ENCODE results near the gene SPNS3.

SPNS3 gene

GRCh38 chr17:4492721-4493561 lies 59.2 kb downstream of the SPNS3 start:
- in situ Hi-C loops (cut with HindIII; ENCODE audit: low sequenced_read_pairs): no loop called here
- no peak for DNase-seq (ENCODE audit: low read depth, low spot score)

GRCh38 chr17:4497101-4497824 lies 63.5 kb downstream of the SPNS3 start:
- TF ChIP-seq CTCF (IDR thresholded peaks at IDR 0.05; ENCODE audit: low read depth, low read length): no peak
- in situ Hi-C loops (cut with HindIII; ENCODE audit: low sequenced_read_pairs): no loop called here
- H3K4me3 ChIP-seq (ENCODE audit: low read depth, low read length): no peak overlapping the region
- peak; percentile 19 for DNase-seq (ENCODE audit: low read depth, low spot score)

More at GRCh38 chr17:4492721-4493561, 59.2 kb downstream of the SPNS3 start:
- TF ChIP-seq CTCF (IDR thresholded peaks at IDR 0.05; ENCODE audit: low read depth, low read length): no peak
- no peak overlapping the region for H3K4me3 ChIP-seq (ENCODE audit: low read depth, low read length)

GRCh38 chr17:4498461-4499397 lies 65.0 kb downstream of the SPNS3 start, which contains the start of gene SPNS2:
TSS of gene SPNS2 (plus strand) at chr17:4498881. CDS start at chr17:4499048, 167 bp downstream.
- DNase-seq (ENCODE audit: low read depth, low spot score): no peak
- TF ChIP-seq CTCF (IDR thresholded peaks at IDR 0.05; ENCODE audit: low read depth, low read length): no peak
- no peak within 1 kb of the TSS for H3K4me3 ChIP-seq (ENCODE audit: low read depth, low read length)
- in situ Hi-C loops (cut with HindIII; ENCODE audit: low sequenced_read_pairs): no loop called here

- in situ Hi-C loops (cut with HindIII; ENCODE audit: low sequenced_read_pairs): no loop called here
- no peak for DNase-seq (ENCODE audit: low read depth, low spot score)
- H3K4me3 ChIP-seq (ENCODE audit: low read depth, low read length): no peak overlapping the region
- no peak for TF ChIP-seq CTCF (IDR thresholded peaks at IDR 0.05; ENCODE audit: low read depth, low read length)
Measured at GRCh38 chr17:4499431-4500190, 65.9 kb downstream of the SPNS3 start.

- no peak overlapping the region for H3K4me3 ChIP-seq (ENCODE audit: low read depth, low read length)
- in situ Hi-C loops (cut with HindIII; ENCODE audit: low sequenced_read_pairs): no loop called here
- no peak for TF ChIP-seq CTCF (IDR thresholded peaks at IDR 0.05; ENCODE audit: low read depth, low read length)
- DNase-seq (ENCODE audit: low read depth, low spot score): no peak
Measured at GRCh38 chr17:4500191-4500571, 66.4 kb downstream of the SPNS3 start.
